NCI-H1694 (cell line): ENCODE results near the gene OSBPL3.
"Not testable (repeated sequence)": the region's sequence is repeated elsewhere in the genome, so short reads cannot be mapped to it uniquely, and the experiment has no call there.

ENCODE experiments used
- DNase-seq: peaks from one replicate; lab custom pipeline; 2025; lab: John Stamatoyannopoulos, UW

Gene OSBPL3

GRCh38 chr7:24920451-24921361 is 59.3 kb downstream of the OSBPL3 start:
- DNase-seq: no peak

- no peak for DNase-seq
Observed at GRCh38 chr7:24917510-24918239, 62.3 kb downstream of the OSBPL3 start.

GRCh38 chr7:24916463-24917040 is 63.4 kb downstream of the OSBPL3 start:
- DNase-seq: no peak

GRCh38 chr7:24914465-24914859 is 65.5 kb downstream of the OSBPL3 start:
- DNase-seq: no peak

GRCh38 chr7:24913801-24914464 is 66.0 kb downstream of the OSBPL3 start:
- no peak for DNase-seq

- DNase-seq: no peak
Observed at GRCh38 chr7:24912874-24913514, 67.0 kb downstream of the OSBPL3 start.

GRCh38 chr7:24912424-24912823 is 67.6 kb downstream of the OSBPL3 start:
- DNase-seq: no peak

- DNase-seq: no peak
Observed at GRCh38 chr7:24911213-24911603, 68.8 kb downstream of the OSBPL3 start.

GRCh38 chr7:24910551-24911212 is 69.3 kb downstream of the OSBPL3 start:
- no peak for DNase-seq

GRCh38 chr7:24908727-24909126 is 71.3 kb downstream of the OSBPL3 start:
- DNase-seq: no peak

GRCh38 chr7:24908166-24908565 is 71.8 kb downstream of the OSBPL3 start:
- DNase-seq: no peak

GRCh38 chr7:24907311-24907886 is 72.6 kb downstream of the OSBPL3 start:
- DNase-seq: no peak

- no peak for DNase-seq
Observed at GRCh38 chr7:24905996-24906770, 73.8 kb downstream of the OSBPL3 start.

- DNase-seq: not testable (repeated sequence)
Observed at GRCh38 chr7:24903992-24904391, 76.0 kb downstream of the OSBPL3 start.

- DNase-seq: no peak
Observed at GRCh38 chr7:24903559-24903958, 76.4 kb downstream of the OSBPL3 start.

- no peak for DNase-seq
Observed at GRCh38 chr7:24902931-24903330, 77.0 kb downstream of the OSBPL3 start.

GRCh38 chr7:24902276-24902675 is 77.7 kb downstream of the OSBPL3 start:
- no peak for DNase-seq

- DNase-seq: no peak
Observed at GRCh38 chr7:24899905-24900304, 80.1 kb downstream of the OSBPL3 start.

GRCh38 chr7:24899161-24899560 is 80.8 kb downstream of the OSBPL3 start:
- DNase-seq: no peak

- no peak for DNase-seq
Observed at GRCh38 chr7:24898691-24899090, 81.3 kb downstream of the OSBPL3 start.
